OCI-LY3 (cell line): ENCODE measurements around the gene ITGAX.

Experiments
- CTCF ChIP-seq: fragments of 200-600, 300-600 bp; sonication (generic); IDR thresholded peaks from 2 replicates; pipeline ENCODE4 v1.5.1; 2014; ENCODE audit warnings: antibody characterized with exemption, low read length, low read depth
- EZH2phosphoT487 ChIP-seq: fragments of 200-600 bp; shearing (Covaris generic); IDR thresholded peaks from 2 replicates; pipeline ENCODE4 v1.6.1; 2018; ENCODE audit warnings: antibody characterized with exemption, mixed run types, low read depth

GRCh38 chr16:31360251-31360650, 5.3 kb downstream of the ITGAX start:
- TF ChIP-seq CTCF (no peak), EZH2phosphoT487 (no peak)
